ENCODE measurements around the gene MEGF11.
A peak's percentile ranks its signal among the peaks of the same experiment; 100 is the strongest.

MEGF11 gene

GRCh38 chr15:66253418-66254088 is at the start of gene MEGF11:
Gene MEGF11, minus strand, starts transcription at chr15:66253750. Its CDS starts 125,347 bp downstream, at chr15:66128403.
- peak; percentile 24 for DNase-seq

GRCh38 chr15:66302489-66303278 is 49.1 kb upstream of the MEGF11 start:
- DNase-seq: no peak

- peak; percentile 21 for DNase-seq
Measured at GRCh38 chr15:66298803-66299251, 45.3 kb upstream of the MEGF11 start.

GRCh38 chr15:66296186-66296585 is 42.6 kb upstream of the MEGF11 start:
- no peak for DNase-seq

- peak; percentile 41 for DNase-seq
Measured at GRCh38 chr15:66294932-66295235, 41.3 kb upstream of the MEGF11 start.

- peak; percentile 86 for DNase-seq
Measured at GRCh38 chr15:66294157-66294931, 40.8 kb upstream of the MEGF11 start.

GRCh38 chr15:66293419-66294156 is 40.0 kb upstream of the MEGF11 start, which contains the start of gene DIS3L:
Gene DIS3L, plus strand, starts transcription at chr15:66293568. Its CDS starts 29 bp downstream, at chr15:66293597.
- peak; percentile 32 for DNase-seq

GRCh38 chr15:66292571-66293418 is 39.2 kb upstream of the MEGF11 start:
- DNase-seq: no peak

GRCh38 chr15:66291816-66292570 is 38.4 kb upstream of the MEGF11 start:
- peak; percentile 16 for DNase-seq

GRCh38 chr15:66290518-66290917 is 37.0 kb upstream of the MEGF11 start:
- DNase-seq: no peak

- no peak for DNase-seq
Measured at GRCh38 chr15:66290007-66290406, 36.5 kb upstream of the MEGF11 start.

GRCh38 chr15:66288551-66289185 is 35.1 kb upstream of the MEGF11 start:
- DNase-seq: no peak

GRCh38 chr15:66288093-66288492 is 34.5 kb upstream of the MEGF11 start:
- DNase-seq: no peak

GRCh38 chr15:66287461-66288057 is 34.0 kb upstream of the MEGF11 start:
- peak; percentile 29 for DNase-seq

GRCh38 chr15:66285533-66286280 is 32.2 kb upstream of the MEGF11 start:
- DNase-seq: peak; percentile 9

GRCh38 chr15:66284271-66284670 is 30.7 kb upstream of the MEGF11 start:
- no peak for DNase-seq

- DNase-seq: no peak
Measured at GRCh38 chr15:66278671-66279070, 25.1 kb upstream of the MEGF11 start.

- DNase-seq: no peak
Measured at GRCh38 chr15:66278056-66278455, 24.5 kb upstream of the MEGF11 start.

GRCh38 chr15:66276546-66276945 is 23.0 kb upstream of the MEGF11 start:
- no peak for DNase-seq
